ENCODE data around the gene SFXN5.

The SFXN5 gene

DNA sequence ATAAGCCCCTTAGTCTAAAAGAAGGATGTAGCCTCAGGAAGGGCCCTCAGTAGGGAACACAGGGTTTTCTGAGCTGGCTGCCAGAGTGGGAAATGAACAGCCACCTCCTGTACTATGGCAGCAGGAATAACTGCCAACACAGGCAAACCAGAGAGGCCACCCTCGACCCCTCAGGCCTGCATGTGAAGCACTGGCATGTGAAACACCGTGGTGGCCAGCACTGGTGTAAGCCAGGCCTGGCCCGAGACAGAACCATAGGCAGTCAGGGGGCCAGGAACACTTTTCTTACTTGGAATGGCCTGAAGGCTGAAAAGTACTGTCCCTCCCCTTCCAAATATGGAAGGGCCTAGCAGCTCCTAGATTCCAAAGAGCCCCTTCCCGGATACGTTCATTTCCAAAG lies 28.2 kb downstream of the SFXN5 start:
- no peak for DNase-seq

DNA sequence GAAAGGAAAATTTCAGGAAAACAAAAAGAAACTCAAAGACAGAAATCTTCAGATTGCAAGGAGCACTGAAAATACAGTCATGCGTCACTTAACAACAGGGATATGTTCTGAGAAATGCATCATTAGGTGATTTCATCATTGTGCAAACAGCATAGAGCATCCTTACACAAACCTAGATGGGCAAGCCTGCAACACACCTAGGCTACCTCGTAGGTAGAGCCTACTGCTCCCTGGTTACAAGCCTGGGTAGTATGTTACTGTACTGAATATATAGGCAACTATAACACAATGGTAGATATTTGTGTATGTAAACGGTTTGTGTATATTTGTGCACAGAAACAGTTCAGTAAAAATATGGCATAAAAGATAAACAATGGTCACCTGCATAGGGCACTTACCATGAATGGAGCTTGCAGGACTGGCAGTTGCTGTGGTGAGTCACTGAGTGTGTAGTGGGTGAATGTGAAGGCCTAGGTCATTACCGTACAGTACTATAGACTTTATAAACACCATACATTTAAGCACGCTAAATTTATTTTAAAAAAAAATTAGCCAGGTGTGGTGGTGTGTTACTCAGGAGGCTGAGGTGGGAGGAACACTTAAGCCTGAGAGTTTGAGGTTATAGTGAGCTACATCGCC lies 33.4 kb downstream of the SFXN5 start:
- no peak for DNase-seq

DNA sequence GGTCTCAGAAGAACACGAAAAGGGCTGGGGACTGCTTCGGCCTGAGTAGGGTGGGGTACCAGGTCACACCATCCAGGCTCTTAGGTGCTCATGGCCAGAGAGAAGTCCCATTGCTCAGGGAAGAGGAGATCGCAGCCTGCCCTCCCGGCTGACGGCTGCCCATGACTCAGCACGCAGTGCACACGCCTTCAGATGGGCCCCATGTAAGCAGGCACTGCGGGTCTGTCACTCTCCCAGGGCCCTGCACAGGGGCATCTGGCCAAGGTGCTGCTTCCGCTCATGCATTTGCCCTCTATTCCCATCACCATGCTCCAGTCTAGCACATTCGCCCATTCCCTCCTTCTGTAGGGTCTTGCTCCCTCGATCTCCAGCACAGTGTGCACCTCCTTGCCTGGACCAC lies 34.7 kb downstream of the SFXN5 start:
- DNase-seq, result no peak

DNA sequence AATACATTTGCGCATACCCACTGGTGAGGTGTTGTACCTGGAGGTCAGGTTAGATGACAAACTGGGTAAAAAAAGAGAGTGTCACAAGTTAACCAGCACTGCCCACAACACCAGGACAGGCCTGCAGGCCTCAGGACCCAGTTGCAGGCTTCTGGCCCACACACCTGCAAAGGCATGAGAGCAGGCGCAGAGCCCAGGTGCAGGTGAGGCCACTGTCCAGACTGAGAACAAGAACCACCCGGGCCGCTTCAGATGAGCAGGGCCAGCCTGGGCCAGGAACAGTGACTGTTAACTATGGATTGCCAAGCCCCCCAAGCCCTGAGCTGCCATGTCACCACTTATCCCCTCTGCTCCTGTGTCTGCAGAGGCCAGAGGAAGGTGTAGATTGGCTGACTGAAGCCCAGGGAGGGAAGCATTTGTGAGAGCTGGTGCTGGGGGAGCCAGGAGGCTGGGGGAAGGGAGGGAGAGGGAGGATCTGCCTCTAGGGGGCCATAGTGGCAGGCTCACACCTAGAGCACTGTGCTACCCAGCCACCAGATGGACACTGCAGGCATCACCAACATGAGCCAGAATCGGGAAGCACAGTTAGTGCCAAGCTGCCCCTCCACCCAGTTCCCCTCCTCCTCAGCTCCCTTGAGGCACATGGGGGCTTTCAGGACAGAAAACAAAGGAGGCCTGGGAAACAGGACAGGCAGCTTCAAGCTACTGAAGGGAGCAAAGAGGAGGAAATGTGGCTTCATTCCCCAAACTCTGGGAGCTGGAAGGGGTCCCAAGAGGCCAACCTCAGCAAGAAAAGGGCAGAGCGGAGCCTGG lies 35.4 kb downstream of the SFXN5 start:
- no peak for DNase-seq

DNA sequence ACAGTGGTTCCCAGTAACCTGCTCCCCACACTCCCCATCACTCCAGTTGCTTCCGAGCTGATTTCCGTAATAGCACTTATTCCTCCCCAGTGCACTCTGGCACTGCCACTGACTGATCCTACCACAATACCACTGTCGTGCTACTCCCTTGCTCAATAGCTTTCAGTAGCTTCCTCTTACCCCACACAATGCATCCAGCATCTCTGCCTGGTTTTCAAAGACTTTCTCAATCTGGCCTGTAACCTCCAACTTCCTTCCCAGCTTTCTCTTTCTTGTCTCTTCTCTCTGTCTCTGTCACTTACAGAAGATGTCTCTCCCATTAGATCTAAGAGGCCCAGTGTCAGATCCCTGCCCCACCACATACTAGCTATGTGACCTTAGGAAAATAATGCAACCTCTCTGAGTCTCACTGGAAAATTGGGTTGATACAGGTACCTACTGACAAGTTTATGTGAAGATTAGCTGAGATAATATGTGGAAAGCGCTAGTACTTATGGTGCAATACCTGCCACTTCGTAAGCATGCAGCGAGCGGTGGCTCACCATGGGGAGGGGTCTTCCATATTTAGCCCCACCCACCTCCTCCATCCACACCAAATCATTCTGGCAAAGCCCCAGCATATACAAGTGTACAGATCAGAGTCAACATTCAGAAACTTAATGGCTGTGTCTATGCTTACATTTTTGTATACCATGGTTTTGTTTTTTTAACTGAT lies 36.7 kb downstream of the SFXN5 start:
- DNase-seq, result no peak

DNA sequence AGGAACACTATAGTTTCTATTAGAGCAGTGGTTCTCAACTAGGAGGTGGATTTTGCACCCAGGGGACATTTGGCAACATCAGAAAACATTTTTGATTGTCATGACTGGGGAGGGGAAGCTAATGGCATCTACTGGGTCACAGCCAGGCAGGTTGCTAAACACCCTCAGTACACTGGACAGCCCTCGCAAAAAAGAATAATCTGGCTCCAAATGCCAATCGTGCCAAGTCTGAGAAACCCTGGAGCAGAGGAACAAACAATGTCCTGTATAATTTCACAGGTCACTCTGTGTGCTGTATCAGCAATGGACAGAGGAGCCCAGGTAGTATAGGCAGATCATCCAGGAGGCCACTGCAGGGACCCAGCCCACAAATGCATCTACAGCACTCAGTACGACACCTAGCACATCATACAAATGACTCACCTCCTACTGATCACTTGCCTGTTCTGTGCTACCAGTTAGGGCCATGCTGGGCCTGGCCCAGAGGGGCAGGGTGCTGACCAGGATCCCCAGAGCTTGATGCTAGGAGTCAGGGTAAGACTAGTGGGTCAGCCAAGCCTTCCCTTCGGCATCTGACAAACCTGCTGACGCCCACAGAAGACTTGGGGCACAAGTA lies 37.6 kb downstream of the SFXN5 start:
- no peak for DNase-seq

DNA sequence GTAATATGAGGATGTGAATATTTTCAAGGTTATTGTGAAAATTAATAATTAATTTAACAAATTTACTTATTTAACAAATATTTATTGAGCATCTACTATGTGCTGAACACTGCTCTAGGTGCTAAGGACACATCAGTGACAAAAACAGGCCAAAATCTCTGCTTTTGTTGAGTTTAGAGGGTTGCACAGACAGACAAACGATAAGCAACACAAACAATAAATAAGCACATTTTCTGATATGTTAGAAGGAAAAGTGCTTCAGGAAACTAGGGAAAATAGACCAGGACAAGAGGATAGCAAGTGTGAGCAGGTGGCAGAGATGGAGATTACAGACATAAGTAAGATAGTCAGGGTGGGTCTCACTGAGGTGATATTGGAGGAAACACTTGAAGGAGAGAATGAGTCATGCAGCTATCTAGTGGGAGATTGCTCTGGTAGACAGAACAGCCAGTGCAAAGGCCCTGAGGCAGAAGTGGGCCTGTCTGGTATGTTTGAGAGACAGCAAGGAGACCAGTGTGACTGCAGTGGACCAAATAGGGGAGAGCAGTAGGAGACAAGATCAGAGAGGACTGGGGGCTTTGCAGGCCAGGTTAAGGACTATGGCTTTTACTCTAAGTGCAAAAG lies 38.3 kb downstream of the SFXN5 start:
- DNase-seq, result no peak

DNA sequence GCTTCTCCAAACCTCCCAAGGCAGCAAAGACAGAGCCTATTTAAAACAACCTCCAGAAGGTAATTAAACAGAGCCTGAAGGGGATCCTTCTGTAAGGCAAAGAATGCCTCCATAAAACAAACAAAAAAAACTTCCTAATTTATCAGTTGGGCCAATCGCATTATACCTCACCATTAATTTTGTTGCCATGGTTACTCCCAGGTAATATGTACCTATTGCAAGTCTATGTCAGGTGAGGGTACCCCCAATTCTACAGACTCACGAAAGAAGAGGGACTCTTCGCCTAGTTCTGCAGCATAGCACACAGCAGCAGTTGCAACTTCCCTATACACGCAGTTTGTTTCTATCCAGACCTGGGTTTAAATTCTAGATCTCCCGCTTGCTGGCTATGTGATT lies 38.8 kb downstream of the SFXN5 start:
- DNase-seq, result no peak

DNA sequence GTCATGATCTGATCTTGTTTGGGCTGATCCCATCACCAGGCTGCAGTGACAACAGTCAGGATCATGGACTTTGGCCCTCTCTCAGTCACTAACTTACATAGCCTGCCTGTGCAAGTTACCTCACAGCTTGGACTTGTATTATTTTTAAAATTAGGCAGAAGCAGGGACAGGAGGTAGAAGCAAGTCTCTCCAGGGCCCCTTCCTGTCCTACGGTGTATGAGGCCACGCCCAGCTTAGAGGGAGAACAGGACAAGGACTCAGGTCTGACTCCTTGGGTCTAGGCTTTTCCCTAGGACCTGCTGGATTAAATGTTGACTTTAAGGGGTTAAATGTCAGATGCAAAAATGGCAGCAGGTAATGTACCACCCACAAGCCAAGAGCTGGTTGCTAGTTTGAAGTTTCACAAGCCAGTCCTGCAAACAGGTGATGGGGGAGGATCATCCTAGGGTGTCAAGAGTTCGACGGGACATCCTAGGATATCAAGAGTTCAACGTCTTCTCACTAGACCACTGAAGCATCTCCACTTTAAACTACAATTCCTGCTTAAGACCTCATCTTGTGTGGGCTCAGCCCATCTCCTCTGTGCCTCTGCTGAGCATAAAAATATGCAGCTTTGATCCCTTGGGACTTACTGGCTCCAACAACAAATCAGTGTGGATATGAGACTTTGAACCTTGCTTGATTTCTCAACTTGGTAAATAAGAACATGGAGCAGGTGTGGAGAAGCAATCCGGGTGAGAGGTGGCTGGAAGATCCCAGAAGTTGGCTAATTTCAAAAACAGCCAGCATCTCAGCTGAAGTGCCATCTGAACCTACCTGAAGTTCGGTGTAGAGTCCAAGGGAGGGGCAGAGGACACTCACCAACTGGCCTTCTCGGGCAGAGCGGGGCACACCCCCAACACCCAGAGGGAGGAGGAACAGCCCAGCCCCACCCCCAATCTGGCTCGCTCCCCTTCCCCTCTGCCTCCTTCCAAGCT lies 39.5 kb downstream of the SFXN5 start:
- no peak for DNase-seq

DNA sequence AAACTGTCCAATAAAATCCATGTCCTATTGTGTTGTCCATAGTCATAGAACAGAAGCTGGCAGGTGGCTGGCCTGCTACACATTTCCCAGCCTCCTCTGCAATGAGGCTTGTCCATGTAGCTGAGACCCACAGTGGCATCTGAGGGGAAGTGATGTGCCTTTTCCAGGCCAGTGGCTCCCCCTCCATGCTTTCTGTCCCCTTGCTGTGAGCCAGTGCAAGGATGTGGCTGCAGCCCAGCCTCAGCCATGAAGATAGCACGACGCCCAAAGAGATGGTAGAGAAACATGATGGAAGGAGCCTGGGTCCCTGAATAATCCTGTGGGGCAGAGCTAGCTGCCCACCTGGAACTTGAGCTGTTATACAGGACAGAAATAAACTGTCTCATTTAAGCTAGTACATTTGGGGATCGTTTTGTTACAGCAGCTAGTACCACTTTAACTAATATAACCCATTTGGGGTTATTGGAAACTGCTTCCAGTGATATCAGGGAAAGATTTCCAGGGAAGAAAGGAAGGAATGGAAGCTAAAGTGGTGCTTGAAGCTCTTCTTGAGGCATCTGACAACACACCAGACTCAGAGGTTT lies 40.3 kb downstream of the SFXN5 start:
- DNase-seq, result no peak

DNA sequence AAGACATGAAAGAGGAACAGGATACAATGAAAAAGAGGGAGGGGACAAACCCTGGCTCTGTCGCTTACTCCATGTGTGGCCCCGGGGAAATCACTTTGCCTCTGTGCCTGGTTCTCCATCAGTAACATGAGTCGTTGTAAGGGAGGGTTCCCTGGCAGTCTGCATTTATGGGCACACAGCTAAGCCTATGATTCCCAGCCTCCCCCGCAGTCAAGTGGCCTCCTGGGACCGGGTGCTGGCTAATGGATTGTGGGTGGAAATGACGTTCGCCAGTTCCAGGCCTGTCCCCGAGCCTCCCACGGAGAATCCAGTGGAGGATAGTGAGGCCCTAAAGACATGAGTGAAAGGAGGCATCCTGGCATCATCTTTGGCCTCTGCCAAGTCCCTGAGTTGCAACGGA lies 42.7 kb downstream of the SFXN5 start:
- no peak for DNase-seq

DNA sequence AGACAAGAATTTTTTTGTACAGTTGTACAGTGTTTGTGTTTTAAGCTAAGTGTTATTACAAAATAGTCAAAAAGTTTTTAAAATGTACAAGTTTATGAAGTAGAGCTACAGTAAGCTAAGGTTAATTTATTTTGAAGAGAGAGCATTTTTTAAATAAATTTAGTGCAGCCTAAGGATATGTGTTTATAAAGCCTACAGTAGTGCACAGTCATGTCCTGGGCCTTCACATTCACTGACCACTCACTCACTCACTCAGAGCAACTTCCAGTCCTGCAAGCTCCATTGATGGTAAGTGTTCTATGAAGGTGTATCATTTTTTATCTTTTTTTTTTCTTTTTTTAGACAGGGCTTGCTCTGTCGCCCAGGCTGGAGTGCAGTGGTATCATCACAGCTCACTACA lies 44.2 kb downstream of the SFXN5 start:
- DNase-seq, result no peak

DNA sequence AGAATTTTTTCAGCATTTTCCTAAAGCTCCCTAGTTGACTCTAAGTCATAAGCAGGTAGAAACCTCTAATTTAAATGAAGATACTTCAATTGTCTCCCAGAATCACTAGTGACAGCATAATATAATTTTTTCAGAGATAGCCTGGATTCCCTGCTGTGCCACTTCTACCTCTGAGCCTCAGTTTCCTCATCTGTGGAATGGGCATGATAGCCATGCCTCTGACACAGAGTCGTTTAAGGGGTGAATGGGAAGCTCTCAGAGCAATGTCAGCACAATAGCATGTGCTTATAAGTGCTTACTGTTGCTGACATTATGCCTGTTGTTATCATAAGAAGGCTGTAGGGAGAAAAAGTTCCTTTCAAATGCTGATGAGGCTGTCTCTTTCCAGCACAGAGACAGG lies 48.0 kb downstream of the SFXN5 start:
- no peak for DNase-seq

DNA sequence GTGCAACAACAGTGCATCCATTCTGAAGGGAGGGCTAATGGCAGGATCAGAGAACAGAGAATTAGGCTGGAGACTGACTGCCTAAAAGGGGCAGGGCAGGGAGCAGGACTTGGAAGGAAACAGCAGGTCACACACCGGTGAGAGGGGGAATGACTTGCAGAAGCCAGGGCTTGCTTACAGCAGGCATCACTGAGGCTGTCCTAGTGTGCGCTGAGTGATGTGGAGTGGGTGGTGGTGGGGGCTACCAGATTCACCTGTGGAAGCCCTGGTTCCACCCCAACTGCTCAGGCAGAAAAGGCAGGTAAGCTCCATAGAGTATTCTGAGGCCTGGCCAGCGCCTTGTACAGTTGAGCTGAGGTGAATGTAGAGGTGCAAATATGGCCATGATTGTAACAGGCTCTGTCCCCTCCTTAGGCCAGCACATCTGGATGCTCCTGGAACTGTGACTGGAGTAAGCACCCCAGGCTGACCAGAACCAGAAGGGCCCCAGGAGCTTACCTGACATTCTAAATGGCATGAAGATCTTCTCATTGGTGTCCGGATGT lies 49.4 kb downstream of the SFXN5 start:
- no peak for DNase-seq

DNA sequence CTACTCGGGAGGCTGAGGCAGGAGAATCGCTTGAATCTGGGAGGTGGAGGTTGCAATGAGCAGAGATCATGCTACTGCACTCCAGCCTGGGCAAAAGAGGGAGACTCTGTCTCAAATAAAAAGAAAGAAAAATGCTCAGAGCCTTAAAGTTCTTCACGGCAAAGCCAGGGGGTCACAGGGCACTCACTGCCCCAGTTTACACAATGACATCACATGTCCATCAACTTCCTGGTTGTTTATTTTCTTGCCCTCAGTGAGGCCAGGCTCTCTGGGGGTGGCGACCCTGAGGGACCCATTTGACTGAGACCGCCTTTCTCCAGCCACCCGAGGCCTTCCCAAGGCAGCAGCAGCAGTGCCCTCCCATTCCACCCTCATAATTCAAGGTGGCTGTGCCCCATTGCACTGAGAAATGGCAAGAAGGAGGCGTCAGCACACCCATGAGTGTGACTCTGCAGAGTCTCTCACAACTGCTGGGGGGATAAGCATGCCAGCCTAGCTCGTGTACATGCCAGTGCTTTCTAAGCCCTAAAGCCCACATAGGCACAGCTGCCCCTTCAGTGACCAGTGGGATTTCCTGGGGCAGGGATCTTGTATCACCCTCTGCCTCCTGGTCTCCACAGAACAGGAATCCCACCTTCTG lies 50.0 kb downstream of the SFXN5 start:
- DNase-seq, result no peak

DNA sequence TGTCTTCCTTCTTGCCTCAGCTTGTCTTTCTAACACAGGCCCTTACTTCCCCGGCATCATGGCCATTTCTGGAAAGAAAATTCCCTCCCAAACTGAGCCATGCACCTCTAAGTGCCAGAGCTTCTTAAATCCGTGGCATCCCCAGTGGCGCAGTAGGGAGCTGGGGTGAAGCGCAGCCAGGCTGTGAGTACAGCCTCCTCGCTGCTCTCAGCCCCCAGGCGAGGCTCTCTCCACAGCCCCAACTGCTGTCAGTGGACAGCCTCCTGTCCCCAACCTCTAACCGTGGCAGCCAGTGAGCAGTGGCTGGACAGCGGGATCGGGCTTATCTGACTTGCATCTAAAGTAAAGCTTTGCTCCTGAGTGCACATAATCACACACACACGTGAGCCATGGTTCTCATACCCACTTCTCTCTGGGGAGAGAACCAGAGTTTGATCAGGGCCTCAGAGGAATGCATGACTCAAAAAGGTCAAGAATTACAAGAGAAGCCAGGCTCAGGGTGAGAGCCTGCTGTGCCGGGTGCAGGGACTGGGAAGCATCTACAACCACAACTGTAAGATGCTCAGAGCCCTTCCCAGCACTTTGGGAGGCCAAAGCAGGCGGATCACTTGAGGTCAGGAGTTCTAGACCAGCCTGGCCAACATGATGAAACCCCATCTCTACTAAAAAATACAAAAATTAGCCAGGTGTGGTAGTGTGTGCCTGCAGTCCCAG lies 50.7 kb downstream of the SFXN5 start:
- no peak for DNase-seq

DNA sequence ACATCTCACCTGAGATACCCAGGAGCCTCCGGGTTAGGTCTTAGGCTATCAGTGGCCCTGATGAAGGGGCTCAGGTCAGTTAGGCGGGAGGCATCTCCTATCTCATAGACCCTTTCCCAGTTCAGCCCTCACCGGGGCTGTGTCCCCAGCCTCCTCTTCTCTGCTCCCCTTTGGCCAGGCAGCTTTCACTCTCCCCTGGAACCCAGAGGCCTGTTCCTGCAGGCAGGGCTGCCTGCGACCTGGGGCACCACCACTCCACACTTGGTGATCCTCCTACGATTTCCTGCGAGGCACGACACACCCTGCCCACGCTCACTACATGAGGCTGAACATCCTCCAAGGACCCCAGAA lies 51.2 kb downstream of the SFXN5 start:
- no peak for DNase-seq

DNA sequence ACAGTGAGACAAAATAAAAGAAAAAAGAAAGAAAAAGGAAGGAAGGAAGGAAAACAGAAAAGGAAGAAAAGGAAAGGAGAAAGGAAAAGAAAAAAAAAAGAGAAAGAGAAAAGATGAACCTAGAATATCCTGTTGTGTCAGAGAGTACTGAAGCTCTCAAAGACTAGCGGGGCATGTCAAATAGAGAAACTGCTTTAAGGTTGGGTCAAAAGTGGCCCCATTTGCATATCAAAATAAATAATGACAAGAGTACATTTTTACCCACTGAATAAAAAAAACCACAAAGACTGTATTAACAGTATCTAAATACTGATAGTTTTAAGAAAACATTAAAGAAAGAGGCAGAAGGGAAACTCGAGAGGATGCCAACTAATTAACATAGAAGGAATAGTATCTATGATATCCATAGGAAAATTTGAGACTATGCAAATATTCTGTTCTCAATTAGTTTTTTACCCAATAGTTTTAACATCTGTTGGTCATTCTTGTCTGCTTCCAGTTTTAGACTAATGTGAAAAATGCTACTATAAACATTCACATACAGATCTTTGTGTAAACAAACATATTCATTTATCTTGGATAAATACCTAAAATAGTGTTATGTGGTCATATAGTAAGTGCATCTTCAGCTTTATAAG lies 53.2 kb downstream of the SFXN5 start:
- DNase-seq, result no peak

DNA sequence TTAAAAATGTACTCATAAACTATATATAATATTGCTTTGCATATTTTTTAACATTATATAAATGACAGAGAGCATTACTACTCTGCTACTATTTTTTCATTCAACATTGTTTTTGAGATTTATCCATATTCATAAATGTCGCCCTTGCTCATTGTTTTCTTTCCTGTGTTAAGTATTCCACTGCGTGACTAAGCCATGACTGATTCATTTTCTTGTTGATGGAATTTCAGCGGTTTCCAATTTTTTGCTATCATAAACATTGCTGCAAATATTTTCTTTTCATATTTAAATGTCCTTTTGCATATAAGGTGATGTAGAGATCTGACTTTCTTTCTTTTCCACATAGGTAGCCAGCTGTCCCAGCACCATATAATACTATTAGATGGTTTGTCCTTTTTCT lies 57.6 kb downstream of the SFXN5 start:
- no peak for DNase-seq
